IMR-90 (cell line): ENCODE data around the gene KRTAP21-3. TPM values are rescaled to one million over a fixed set of nuclear protein-coding genes. Genes with fewer than 3 reads are reported as not detected.

ENCODE experiments used
- ATAC-seq: fragments of 200-7000 bp; cut with Tn5 transposase; 2 replicates; pipeline ENCODE4 v1.9.1; 2020; ENCODE audit warnings: low read depth, mild to moderate bottlenecking, moderate library complexity
- BruUV-seq: library from RNA; stranded (reverse); fragments of 400-500 nt; replicated peaks from 2 replicates; lab custom pipeline; 2021; lab: Mats Ljungman, UMichigan
- CTCF ChIA-PET: fragments of 300-600 bp; formaldehyde crosslinking; extraction: SDS; loops from one replicate; lab custom pipeline; 2021; ENCODE audit warnings: antibody characterized with exemption; lab: Yijun Ruan, JAX
- POLR2A ChIA-PET: fragments of 300-600 bp; sonication (Branson Sonifier 250); formaldehyde crosslinking; loops from one replicate; lab custom pipeline; 2022; ENCODE audit warnings: antibody characterized with exemption; ENCODE audit not compliant: unreplicated experiment; lab: Charles Lee
- DNase-seq: peaks from one replicate; pipeline ENCODE4 v3.0.0; 2013
- H2AFZ ChIP-seq: replicated peaks from 2 replicates; pipeline ENCODE3; 2013; ENCODE audit warnings: low read length, mild to moderate bottlenecking; ENCODE audit not compliant: poor library complexity
- H2AK5ac ChIP-seq: 2 replicates; pipeline ENCODE4 v1.6.1; 2013; ENCODE audit warnings: low read depth, low read length, inconsistent platforms
- H2AK9ac ChIP-seq: replicated peaks from 2 replicates; pipeline ENCODE3; 2013; ENCODE audit warnings: mild to moderate bottlenecking, low read depth, low read length, moderate library complexity; ENCODE audit not compliant: poor library complexity
- H2BK120ac ChIP-seq: 2 replicates; pipeline ENCODE4 v1.6.1; 2013; ENCODE audit warnings: low read depth, low read length, inconsistent platforms
- H2BK15ac ChIP-seq: 3 replicates; pipeline ENCODE4 v1.6.1; 2013; ENCODE audit warnings: low read depth, low read length, inconsistent platforms
- H2BK20ac ChIP-seq: 2 replicates; pipeline ENCODE4 v1.6.1; 2013; ENCODE audit warnings: low read depth, mild to moderate bottlenecking, inconsistent platforms, low read length, moderate library complexity
- H2BK5ac ChIP-seq: 2 replicates; pipeline ENCODE4 v1.6.1; 2013; ENCODE audit warnings: mild to moderate bottlenecking, low read depth, low read length, inconsistent platforms; ENCODE audit not compliant: poor library complexity, severe bottlenecking
- H3K14ac ChIP-seq: replicated peaks from 2 replicates; pipeline ENCODE4 v1.6.1; 2013; ENCODE audit warnings: low read depth, low read length, inconsistent platforms
- H3K18ac ChIP-seq: 2 replicates; pipeline ENCODE4 v1.6.1; 2013; ENCODE audit warnings: low read depth, low read length, control low read depth
- H3K23ac ChIP-seq: 2 replicates; pipeline ENCODE4 v1.6.1; 2013; ENCODE audit warnings: low read depth, low read length, inconsistent platforms
- H3K27ac ChIP-seq: 2 replicates; pipeline ENCODE4 v1.5.1; 2013; ENCODE audit warnings: mild to moderate bottlenecking, control low read depth, low read length; ENCODE audit not compliant: insufficient read depth
- H3K27me3 ChIP-seq: 2 replicates; pipeline ENCODE4 v1.6.1; 2013; ENCODE audit warnings: low read length; ENCODE audit not compliant: control insufficient read depth, insufficient read depth
- H3K36me3 ChIP-seq: 2 replicates; pipeline ENCODE4 v1.6.1; 2013; ENCODE audit warnings: low read length, mixed read lengths; ENCODE audit not compliant: control insufficient read depth, insufficient read depth
- H3K4ac ChIP-seq: 2 replicates; pipeline ENCODE4 v1.6.1; 2013; ENCODE audit warnings: low read depth, low read length, inconsistent platforms
- H3K4me1 ChIP-seq: 2 replicates; pipeline ENCODE4 v1.6.1; 2013; ENCODE audit warnings: low read length, mixed read lengths; ENCODE audit not compliant: control insufficient read depth, insufficient read depth
- H3K4me2 ChIP-seq: 2 replicates; pipeline ENCODE4 v1.6.1; 2013; ENCODE audit warnings: low read depth, mild to moderate bottlenecking, control low read depth, low read length, moderate library complexity
- H3K4me3 ChIP-seq: 2 replicates; pipeline ENCODE4 v1.5.1; 2013; ENCODE audit warnings: low read depth, mild to moderate bottlenecking, control low read depth, low read length, moderate library complexity; ENCODE audit not compliant: insufficient read depth
- H3K56ac ChIP-seq: 2 replicates; pipeline ENCODE4 v1.6.1; 2013; ENCODE audit warnings: low read length, inconsistent platforms; ENCODE audit not compliant: insufficient read depth; ENCODE audit errors: extremely low read depth
- H3K79me1 ChIP-seq, 2 experiments: 2 replicates each; pipeline ENCODE4 v1.6.1; 2013; ENCODE audit warnings: low read length in 2 of 2, inconsistent platforms in 1 of 2, low read depth in 1 of 2
- H3K9ac ChIP-seq: 2 replicates; pipeline ENCODE4 v1.6.1; 2013; ENCODE audit warnings: low read depth, low read length, control low read depth
- H3K9me1 ChIP-seq: 2 replicates; pipeline ENCODE4 v1.6.1; 2013; ENCODE audit warnings: low read length, inconsistent platforms; ENCODE audit not compliant: insufficient read depth
- H3K9me3 ChIP-seq: 2 replicates; pipeline ENCODE4 v1.6.1; 2013; ENCODE audit warnings: low read length; ENCODE audit not compliant: control insufficient read depth, insufficient read depth
- H4K20me1 ChIP-seq: 2 replicates; pipeline ENCODE4 v1.6.1; 2013; ENCODE audit warnings: low read length, inconsistent platforms; ENCODE audit not compliant: insufficient read depth
- H4K5ac ChIP-seq: 2 replicates; pipeline ENCODE4 v1.6.1; 2013; ENCODE audit warnings: mild to moderate bottlenecking, low read depth, low read length, control low read depth
- H4K8ac ChIP-seq, 2 experiments: 2 replicates each; pipeline ENCODE4 v1.6.1; 2013; ENCODE audit warnings: low read depth in 2 of 2, low read length in 2 of 2, control low read depth in 1 of 2, inconsistent platforms in 1 of 2
- H4K91ac ChIP-seq: 2 replicates; pipeline ENCODE4 v1.6.1; 2013; ENCODE audit warnings: low read depth, low read length, inconsistent platforms; ENCODE audit not compliant: insufficient read depth
- CHD1 ChIP-seq: IDR thresholded peaks from 2 replicates; pipeline ENCODE4 v1.6.1; 2012; ENCODE audit warnings: low read depth, low read length, improper control_type of control experiment
- CTCF ChIP-seq: conservative IDR thresholded peaks from 2 replicates; pipeline ENCODE4 v1.5.1; 2012; ENCODE audit warnings: mild to moderate bottlenecking, low read depth, low read length, improper control_type of control experiment
- FOS ChIP-seq: fragments of 150-350 bp; IDR thresholded peaks from 2 replicates; pipeline ENCODE4 v1.6.1; 2016; ENCODE audit warnings: low read depth, low read length
- MAFK ChIP-seq: IDR thresholded peaks from 2 replicates; pipeline ENCODE4 v1.6.1; 2012; ENCODE audit warnings: low read depth, low read length, improper control_type of control experiment
- MAZ ChIP-seq: IDR thresholded peaks from 2 replicates; pipeline ENCODE4 v1.6.1; 2012; ENCODE audit warnings: low read depth, mild to moderate bottlenecking, low read length, improper control_type of control experiment, moderate library complexity, borderline replicate concordance
- MXI1 ChIP-seq: IDR thresholded peaks from 2 replicates; pipeline ENCODE4 v1.6.1; 2012; ENCODE audit warnings: low read depth, mild to moderate bottlenecking, low read length, moderate library complexity, borderline replicate concordance
- POLR2A ChIP-seq: IDR thresholded peaks from 2 replicates; pipeline ENCODE4 v1.6.1; 2012; ENCODE audit warnings: mild to moderate bottlenecking, low read depth, low read length
- RAD21 ChIP-seq: IDR thresholded peaks from 2 replicates; pipeline ENCODE4 v1.6.1; 2012; ENCODE audit warnings: low read length, improper control_type of control experiment
- RCOR1 ChIP-seq: IDR thresholded peaks from 2 replicates; pipeline ENCODE4 v1.6.1; 2012; ENCODE audit warnings: mild to moderate bottlenecking, low read length, improper control_type of control experiment; ENCODE audit not compliant: insufficient replicate concordance
- SMC3 ChIP-seq: fragments of 150-350 bp; IDR thresholded peaks from 2 replicates; pipeline ENCODE4 v1.6.1; 2016; ENCODE audit warnings: low read depth, mild to moderate bottlenecking, antibody characterized with exemption, low read length, moderate library complexity
- USF2 ChIP-seq: fragments of 150-350 bp; IDR thresholded peaks from 2 replicates; pipeline ENCODE4 v1.6.1; 2017; ENCODE audit warnings: mild to moderate bottlenecking, antibody characterized with exemption, low read length, low read depth
- WGBS, 2 experiments: methylation state at CpG; one replicate each; pipeline versions ENCODE4 v1.1.5 to v1.1.7; 2013; ENCODE audit warnings: missing lambda C conversion rate in 2 of 2; ENCODE audit not compliant: insufficient read length in 1 of 2; ENCODE audit errors: extremely low coverage in 2 of 2; 5-methylcytosine and 5-hydroxymethylcytosine counted together
- dilution Hi-C: fragments of 300-500 bp; cut with HindIII; formaldehyde crosslinking; loops from one replicate; pipeline ENCODE4 v1.14.3; 2018; ENCODE audit warnings: low sequenced_read_pairs; ENCODE audit not compliant: unreplicated experiment
- in situ Hi-C: fragments of 300-500 bp; cut with MboI; formaldehyde crosslinking; loops from 3 replicates; pipeline ENCODE4 v1.14.3; 2019; ENCODE audit warnings: low sequenced_read_pairs, inconsistent platforms, mixed read lengths
- intact Hi-C: fragments of 100-400 bp; cut with micrococcal nuclease; formaldehyde crosslinking; loops from 2 replicates; pipeline ENCODE4 v1.10.0; 2022
- polyA plus RNA-seq, 3 experiments: library from polyadenylated mRNA; depleted of rRNA; stranded (reverse); fragments of >200 nt; gene quantifications; 2 replicates each; pipeline ENCODE4 v1.2.3, GENCODE V29; 2012; ENCODE audit warnings: low replicate concordance in 1 of 3
- total RNA-seq: library from RNA; depleted of rRNA; stranded (reverse); fragments of >200 nt; gene quantifications from 2 replicates; pipeline ENCODE4 v1.2.3, GENCODE V29; 2012
- TF ChIP-seq, protein P1 (sequence below): fragments of 150-350 bp; IDR thresholded peaks from 2 replicates; pipeline ENCODE4 v1.6.1; 2016; ENCODE audit warnings: low read depth, mild to moderate bottlenecking, low read length, moderate library complexity, borderline replicate concordance

The KRTAP21-3 gene
- total and polyA plus RNA-seq, 2 of the 4 experiments (the other 2 are of a cell fraction), result not detected

DNA sequence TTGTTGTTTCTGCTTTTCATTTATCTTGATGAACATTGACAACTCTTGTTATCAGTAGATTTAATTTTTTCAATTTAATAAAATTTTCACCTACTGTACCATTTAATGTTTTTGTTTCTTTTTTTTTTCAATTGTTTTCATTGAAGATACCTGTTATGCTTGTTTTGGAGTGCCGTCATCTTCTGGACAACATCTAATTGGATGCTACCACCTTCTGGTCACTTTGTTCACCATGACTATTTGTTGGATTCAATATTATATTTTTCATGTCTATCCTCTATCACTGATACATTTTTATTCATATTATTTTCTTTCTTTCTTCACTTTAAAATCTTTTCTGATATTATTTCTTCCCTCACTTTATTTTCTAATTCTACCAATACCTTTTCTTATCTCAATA is 14.4 kb upstream of the KRTAP21-3 start:
- H2AK9ac ChIP-seq, result no peak overlapping the region
- no TSS peak for BruUV-seq
- H3K79me1 ChIP-seq, result no peaks in the 10 kb centered on the region
- H3K27me3 ChIP-seq, result no peaks in the 10 kb centered on the region
- no peak overlapping the region for H4K5ac ChIP-seq
- H2BK15ac ChIP-seq, result no peak overlapping the region
- no peak overlapping the region for H3K27ac ChIP-seq
- H3K18ac ChIP-seq, result no peak overlapping the region
- 0 out of 2 replicates have a peak, but pooled peaks cover 2% of the 10 kb centered on the region for H3K9me3 ChIP-seq
- H3K4me2 ChIP-seq, result no peak overlapping the region
- H2BK20ac ChIP-seq, result no peak overlapping the region
- no CpG with 5 or more reads among the region's 1 CpG for WGBS, 2 experiments
- no peaks in the 10 kb centered on the region for H3K9me1 ChIP-seq
- no peak overlapping the region for H2BK5ac ChIP-seq
- in situ Hi-C loops, result no loop called here
- intact Hi-C loops, result no loop called here
- no peak overlapping the region for H3K23ac ChIP-seq
- H3K4ac ChIP-seq, result no peak overlapping the region
- H4K20me1 ChIP-seq, result no peaks in the 10 kb centered on the region
- DNase-seq (no peak), ATAC-seq (no peak)
- H3K4me1 ChIP-seq, result no peaks in the 10 kb centered on the region
- H3K4me3 ChIP-seq, result no peak overlapping the region
- dilution Hi-C loops, result no loop called here
- TF ChIP-seq MXI1, result no peak
- no peak for TF ChIP-seq FOS
- TF ChIP-seq RCOR1, result no peak
- TF ChIP-seq CTCF, result no peak
- no peak for TF ChIP-seq MAFK
- TF ChIP-seq, protein P1, sequence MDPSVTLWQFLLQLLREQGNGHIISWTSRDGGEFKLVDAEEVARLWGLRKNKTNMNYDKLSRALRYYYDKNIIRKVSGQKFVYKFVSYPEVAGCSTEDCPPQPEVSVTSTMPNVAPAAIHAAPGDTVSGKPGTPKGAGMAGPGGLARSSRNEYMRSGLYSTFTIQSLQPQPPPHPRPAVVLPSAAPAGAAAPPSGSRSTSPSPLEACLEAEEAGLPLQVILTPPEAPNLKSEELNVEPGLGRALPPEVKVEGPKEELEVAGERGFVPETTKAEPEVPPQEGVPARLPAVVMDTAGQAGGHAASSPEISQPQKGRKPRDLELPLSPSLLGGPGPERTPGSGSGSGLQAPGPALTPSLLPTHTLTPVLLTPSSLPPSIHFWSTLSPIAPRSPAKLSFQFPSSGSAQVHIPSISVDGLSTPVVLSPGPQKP, result no peak
- TF ChIP-seq RAD21, result no peak
- TF ChIP-seq USF2, result no peak
- TF ChIP-seq POLR2A, result no peak
- no peak for TF ChIP-seq CHD1
- TF ChIP-seq MAZ, result no peak
- TF ChIP-seq SMC3, result no peak
- no peak overlapping the region for H2AFZ ChIP-seq
- H4K91ac ChIP-seq, result no peak overlapping the region
- no peak overlapping the region for H2BK120ac ChIP-seq
- H3K36me3 ChIP-seq, result no peaks in the 10 kb centered on the region
- no peak overlapping the region for H3K56ac ChIP-seq
- no peak overlapping the region for H3K9ac ChIP-seq
- H3K14ac ChIP-seq, result no peak overlapping the region
- H2AK5ac ChIP-seq, result no peak overlapping the region
- ChIA-PET CTCF (no interaction called here), POLR2A (no interaction called here)
- no peak overlapping the region for H4K8ac ChIP-seq
